ENCODE measurements around the gene SPINK5. TPM values are rescaled to one million over a fixed set of nuclear protein-coding genes. Genes with fewer than 3 reads are reported as not detected.
"Not testable (repeated sequence)": the region's sequence is repeated elsewhere in the genome, so short reads cannot be mapped to it uniquely, and the experiment has no call there.

The SPINK5 gene, protein sequence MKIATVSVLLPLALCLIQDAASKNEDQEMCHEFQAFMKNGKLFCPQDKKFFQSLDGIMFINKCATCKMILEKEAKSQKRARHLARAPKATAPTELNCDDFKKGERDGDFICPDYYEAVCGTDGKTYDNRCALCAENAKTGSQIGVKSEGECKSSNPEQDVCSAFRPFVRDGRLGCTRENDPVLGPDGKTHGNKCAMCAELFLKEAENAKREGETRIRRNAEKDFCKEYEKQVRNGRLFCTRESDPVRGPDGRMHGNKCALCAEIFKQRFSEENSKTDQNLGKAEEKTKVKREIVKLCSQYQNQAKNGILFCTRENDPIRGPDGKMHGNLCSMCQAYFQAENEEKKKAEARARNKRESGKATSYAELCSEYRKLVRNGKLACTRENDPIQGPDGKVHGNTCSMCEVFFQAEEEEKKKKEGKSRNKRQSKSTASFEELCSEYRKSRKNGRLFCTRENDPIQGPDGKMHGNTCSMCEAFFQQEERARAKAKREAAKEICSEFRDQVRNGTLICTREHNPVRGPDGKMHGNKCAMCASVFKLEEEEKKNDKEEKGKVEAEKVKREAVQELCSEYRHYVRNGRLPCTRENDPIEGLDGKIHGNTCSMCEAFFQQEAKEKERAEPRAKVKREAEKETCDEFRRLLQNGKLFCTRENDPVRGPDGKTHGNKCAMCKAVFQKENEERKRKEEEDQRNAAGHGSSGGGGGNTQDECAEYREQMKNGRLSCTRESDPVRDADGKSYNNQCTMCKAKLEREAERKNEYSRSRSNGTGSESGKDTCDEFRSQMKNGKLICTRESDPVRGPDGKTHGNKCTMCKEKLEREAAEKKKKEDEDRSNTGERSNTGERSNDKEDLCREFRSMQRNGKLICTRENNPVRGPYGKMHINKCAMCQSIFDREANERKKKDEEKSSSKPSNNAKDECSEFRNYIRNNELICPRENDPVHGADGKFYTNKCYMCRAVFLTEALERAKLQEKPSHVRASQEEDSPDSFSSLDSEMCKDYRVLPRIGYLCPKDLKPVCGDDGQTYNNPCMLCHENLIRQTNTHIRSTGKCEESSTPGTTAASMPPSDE
- not detected for total RNA-seq

DNA sequence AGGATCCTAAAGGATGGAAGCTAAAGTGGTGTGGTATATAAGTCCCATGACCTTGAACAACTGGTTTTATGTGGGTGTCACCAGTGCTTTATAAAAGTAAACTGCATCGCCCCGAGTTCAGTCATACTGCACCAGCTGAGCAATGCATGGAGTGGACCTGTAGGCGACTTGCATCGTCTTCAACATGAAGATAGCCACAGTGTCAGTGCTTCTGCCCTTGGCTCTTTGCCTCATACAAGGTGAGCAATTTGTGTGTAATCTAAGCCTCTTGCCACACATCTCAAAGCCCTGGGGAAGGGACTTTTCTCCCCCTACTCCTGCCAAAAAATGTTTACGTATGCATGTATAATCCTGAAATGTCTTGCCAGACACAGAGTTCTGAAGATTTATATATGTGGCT, at the start of gene SPINK5:
SPINK5 (plus strand) TSS at position 120 of the 400 bp plus-strand sequence; CDS start at position 185, 65 bp downstream.
- intact Hi-C loops (cut with micrococcal nuclease): no loop called here
- ChIA-PET POLR2A (no interaction called here), CTCF (no interaction called here)
- H3K27ac Mint-ChIP-seq: no peak within 1 kb of the TSS
- no peak for DNase-seq
- H3K27me3 Mint-ChIP-seq: no peaks in the 10 kb centered on the region
- H3K9me3 Mint-ChIP-seq: no peaks in the 10 kb centered on the region
- no peak within 1 kb of the TSS for H3K4me3 Mint-ChIP-seq
- no peaks in the 10 kb centered on the region for H3K36me3 Mint-ChIP-seq
- no peaks in the 10 kb centered on the region for H3K4me1 Mint-ChIP-seq (ENCODE audit: low read depth)

DNA sequence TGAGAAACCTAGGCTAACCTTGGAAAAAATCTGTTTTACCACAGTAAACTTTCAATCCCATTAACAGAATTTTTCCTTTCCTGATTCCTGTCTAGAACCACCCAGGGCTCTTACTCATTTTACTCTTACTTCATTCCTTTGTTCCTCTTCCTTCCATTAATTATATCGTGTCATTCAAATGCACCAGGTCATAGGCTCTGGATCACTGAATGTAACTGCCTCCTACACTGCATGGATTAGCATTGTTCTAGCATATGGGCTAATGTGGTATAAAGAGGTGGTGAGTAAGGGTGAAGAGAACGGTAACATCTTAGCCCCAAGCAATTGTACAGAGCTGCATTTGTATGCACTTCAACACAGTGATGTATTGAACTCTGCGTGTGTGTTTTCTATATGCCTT, 49.5 kb upstream of the SPINK5 start:
- no peak for DNase-seq
- H3K9me3 Mint-ChIP-seq: no peaks in the 10 kb centered on the region
- H3K4me1 Mint-ChIP-seq (ENCODE audit: low read depth): no peaks in the 10 kb centered on the region
- no peaks in the 10 kb centered on the region for H3K27me3 Mint-ChIP-seq
- no peaks in the 10 kb centered on the region for H3K36me3 Mint-ChIP-seq
- no peak overlapping the region for H3K4me3 Mint-ChIP-seq
- no peak overlapping the region for H3K27ac Mint-ChIP-seq
- ChIA-PET POLR2A (no interaction called here), CTCF (no interaction called here)
- intact Hi-C loops (cut with micrococcal nuclease): no loop called here

DNA sequence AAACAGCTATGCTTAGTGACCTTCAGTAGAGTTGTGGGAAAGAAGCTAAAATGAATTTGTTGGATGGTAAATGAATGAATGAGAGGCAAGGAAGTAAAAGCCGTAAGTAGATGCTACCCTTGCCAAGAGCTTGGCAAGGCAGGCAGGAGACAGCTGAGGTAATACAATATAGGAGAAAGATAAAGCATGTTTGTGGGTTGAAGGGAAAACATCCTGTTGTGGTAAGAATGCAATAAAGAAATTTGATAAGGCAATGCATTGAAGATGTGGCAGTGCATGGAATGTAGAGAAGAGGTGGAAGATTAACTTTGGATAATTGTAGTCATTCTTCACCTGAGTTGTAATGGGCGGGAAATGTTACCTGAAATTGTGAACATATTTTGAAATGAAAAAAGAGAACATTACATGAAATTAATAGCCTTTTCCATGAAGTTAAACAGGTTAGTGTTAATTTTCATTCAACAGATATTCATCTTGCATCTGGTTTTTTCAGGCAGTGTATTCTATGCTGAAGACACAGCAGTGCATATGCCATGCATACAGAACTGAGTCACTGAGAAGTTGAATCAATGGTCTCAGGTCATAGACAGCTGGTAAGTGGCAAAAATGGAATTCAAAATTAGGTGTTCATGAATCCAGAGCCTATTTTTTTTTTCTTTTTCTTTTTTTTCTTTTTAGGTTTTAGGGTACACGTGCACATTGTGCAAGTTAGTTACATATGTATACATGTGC, 43.4 kb upstream of the SPINK5 start:
- ChIA-PET POLR2A (no interaction called here), CTCF (no interaction called here)
- Mint-ChIP-seq H3K4me3 (no peak overlapping the region), H3K36me3 (no peaks in the 10 kb centered on the region), H3K27ac (no peak overlapping the region), H3K9me3 (no peaks in the 10 kb centered on the region), H3K27me3 (no peaks in the 10 kb centered on the region), H3K4me1 (ENCODE audit: low read depth) (no peaks in the 10 kb centered on the region)
- DNase-seq: no peak
- intact Hi-C loops (cut with micrococcal nuclease): no loop called here

DNA sequence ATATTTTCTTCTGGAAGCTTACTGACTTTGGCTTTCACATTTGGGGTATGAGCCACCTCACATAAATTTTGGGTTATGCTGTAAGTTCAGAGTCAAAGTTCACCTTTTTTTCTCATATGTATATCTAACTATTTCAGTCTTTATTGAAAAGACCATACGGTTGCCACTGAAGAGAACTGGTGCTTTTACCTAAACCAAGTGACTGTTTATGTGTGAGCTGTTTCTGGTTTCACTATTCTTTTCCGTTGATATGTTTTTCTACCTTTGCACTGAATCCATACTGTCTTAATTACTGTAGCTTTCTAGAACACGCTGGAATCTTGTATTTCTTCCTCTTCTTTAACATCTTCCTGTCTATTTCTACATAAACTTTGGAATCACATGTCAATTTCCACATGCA, 36.3 kb upstream of the SPINK5 start:
- Mint-ChIP-seq H3K27me3 (no peaks in the 10 kb centered on the region), H3K36me3 (no peaks in the 10 kb centered on the region), H3K4me1 (ENCODE audit: low read depth) (no peaks in the 10 kb centered on the region), H3K9me3 (no peaks in the 10 kb centered on the region), H3K27ac (no peak overlapping the region), H3K4me3 (no peak overlapping the region)
- POLR2A ChIA-PET: no interaction called here
- intact Hi-C loops (cut with micrococcal nuclease): no loop called here
- CTCF ChIA-PET: no interaction called here
- no peak for DNase-seq

DNA sequence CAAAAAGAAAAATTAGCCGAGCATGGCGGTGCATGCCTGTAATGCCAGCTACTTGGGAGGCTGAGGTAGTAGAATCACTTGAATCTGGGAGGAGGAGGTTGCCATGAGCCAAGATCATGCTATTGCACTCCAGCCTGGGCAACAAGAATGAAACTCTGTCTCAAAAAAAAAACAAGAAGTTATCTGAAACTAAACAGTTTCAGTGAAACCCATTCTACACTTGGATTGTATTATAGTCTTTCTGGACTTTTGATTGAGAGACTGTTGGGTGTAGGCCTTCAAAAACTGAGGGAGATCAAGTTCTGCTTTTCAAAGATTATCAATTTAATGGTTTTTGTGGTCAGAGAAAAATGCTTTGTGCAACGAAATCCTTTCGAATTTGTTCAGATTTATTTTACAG, 34.6 kb upstream of the SPINK5 start:
- no peaks in the 10 kb centered on the region for H3K36me3 Mint-ChIP-seq
- POLR2A ChIA-PET: no interaction called here

DNA sequence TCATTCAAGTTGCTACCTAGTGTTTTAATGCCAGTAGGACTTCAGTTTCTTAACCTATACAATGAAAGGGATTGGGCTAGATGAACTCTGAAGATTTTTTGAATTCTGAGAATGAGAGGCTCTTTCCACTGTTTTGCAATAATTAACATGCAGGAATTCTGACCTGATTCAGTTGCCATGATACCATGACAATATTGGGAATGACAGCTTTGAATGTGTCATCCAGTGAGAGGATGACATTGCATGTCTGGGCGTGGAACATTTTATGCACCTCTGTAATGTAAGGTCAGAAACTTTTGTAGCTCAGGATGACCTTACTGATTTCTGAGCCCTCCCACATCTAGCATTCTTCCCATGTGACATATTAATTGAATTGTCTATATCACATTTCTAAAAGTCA, 30.6 kb upstream of the SPINK5 start:
- Mint-ChIP-seq H3K4me1 (ENCODE audit: low read depth) (no peaks in the 10 kb centered on the region), H3K36me3 (no peaks in the 10 kb centered on the region), H3K9me3 (no peaks in the 10 kb centered on the region), H3K27me3 (no peaks in the 10 kb centered on the region), H3K27ac (no peak overlapping the region), H3K4me3 (no peak overlapping the region)
- no peak for DNase-seq
- POLR2A ChIA-PET: no interaction called here
- CTCF ChIA-PET: interaction anchor here (0.5 kb wide), 1 partner anchor 507 kb away, joined by 4 read pairs; no protein-coding TSS in a partner anchor
- intact Hi-C loops (cut with micrococcal nuclease): no loop called here

More for the DNA sequence above, 34.6 kb upstream of the SPINK5 start:
- intact Hi-C loops (cut with micrococcal nuclease): no loop called here
- Mint-ChIP-seq H3K4me1 (ENCODE audit: low read depth) (no peaks in the 10 kb centered on the region), H3K9me3 (no peaks in the 10 kb centered on the region), H3K4me3 (no peak overlapping the region), H3K27ac (no peak overlapping the region), H3K27me3 (no peaks in the 10 kb centered on the region)
- CTCF ChIA-PET: no interaction called here
- DNase-seq: no peak

DNA sequence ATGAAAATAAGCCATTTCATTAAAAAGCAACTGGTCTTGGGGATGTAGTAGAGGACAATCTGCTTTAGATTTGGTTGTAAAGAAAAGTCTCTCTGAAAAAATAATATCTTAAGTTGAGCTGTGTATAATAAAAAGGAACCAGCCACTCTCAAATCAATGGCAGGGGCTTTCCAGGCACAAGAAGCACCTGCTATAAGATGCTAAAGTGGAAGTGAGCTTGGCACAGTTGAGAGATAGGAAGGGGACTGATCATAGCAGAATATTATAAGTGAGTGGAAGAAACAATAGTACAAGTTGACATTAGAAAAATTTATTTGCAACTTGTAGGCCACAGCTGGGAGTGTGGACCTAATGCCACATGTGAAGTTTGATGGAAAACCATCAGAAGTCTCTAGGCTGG, 28.1 kb upstream of the SPINK5 start:
- no peak for DNase-seq
- ChIA-PET CTCF (interaction anchor here (0.9 kb wide), 1 partner anchor 759 kb away, joined by 3 read pairs; no protein-coding TSS in a partner anchor), POLR2A (no interaction called here)
- Mint-ChIP-seq H3K27ac (no peak overlapping the region), H3K36me3 (no peaks in the 10 kb centered on the region), H3K27me3 (no peaks in the 10 kb centered on the region), H3K9me3 (no peaks in the 10 kb centered on the region), H3K4me3 (no peak overlapping the region), H3K4me1 (ENCODE audit: low read depth) (no peaks in the 10 kb centered on the region)
- intact Hi-C loops (cut with micrococcal nuclease): no loop called here

DNA sequence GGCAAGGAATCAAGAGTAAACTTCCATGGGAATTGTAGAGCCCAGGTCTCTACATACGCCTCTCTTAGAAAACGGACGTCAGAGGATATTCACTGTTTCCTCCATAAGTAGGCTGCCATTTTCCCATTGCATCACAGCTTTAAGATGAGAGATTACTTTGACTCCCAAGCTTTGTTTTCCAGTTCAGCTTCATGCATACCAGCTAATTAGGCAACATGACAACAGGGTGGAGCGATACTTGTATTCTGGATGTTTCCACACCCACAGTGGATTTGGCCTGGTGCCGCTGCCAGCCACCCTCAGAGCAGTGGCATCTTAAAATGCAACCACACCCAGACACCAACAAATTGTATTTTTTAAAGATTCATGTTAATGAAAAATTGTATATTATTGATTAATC, 20.9 kb upstream of the SPINK5 start:
- no peaks in the 10 kb centered on the region for H3K36me3 Mint-ChIP-seq
- H3K27me3 Mint-ChIP-seq: no peaks in the 10 kb centered on the region
- H3K4me1 Mint-ChIP-seq (ENCODE audit: low read depth): no peaks in the 10 kb centered on the region
- intact Hi-C loops (cut with micrococcal nuclease): no loop called here
- no peak overlapping the region for H3K4me3 Mint-ChIP-seq
- no peak overlapping the region for H3K27ac Mint-ChIP-seq
- peaks cover 9% of the 10 kb centered on the region for H3K9me3 Mint-ChIP-seq
- ChIA-PET POLR2A (no interaction called here), CTCF (no interaction called here)
- no peak for DNase-seq

DNA sequence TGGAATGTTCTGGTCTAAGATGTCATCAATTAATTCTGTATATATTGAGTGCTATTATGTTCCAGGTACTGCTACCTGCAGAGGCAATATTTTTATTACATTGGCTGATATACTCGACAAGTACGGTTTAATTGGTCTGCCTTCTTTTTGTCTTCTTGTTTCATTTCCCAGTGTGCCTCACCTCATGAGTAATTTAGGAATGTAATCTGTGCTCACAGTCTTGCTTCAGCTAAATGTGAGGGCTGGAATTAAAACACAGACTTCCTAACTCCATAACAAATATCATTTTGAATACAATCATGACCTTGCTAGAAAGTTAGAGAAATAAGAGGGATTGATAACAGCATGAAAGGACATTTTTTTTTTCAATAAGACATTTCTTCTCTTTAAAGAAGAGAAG, 20.1 kb upstream of the SPINK5 start:
- Mint-ChIP-seq H3K27me3 (no peaks in the 10 kb centered on the region), H3K4me1 (ENCODE audit: low read depth) (no peaks in the 10 kb centered on the region), H3K9me3 (peaks cover 12% of the 10 kb centered on the region), H3K27ac (no peak overlapping the region), H3K4me3 (no peak overlapping the region), H3K36me3 (no peaks in the 10 kb centered on the region)
- no peak for DNase-seq
- ChIA-PET POLR2A (no interaction called here), CTCF (no interaction called here)
- intact Hi-C loops (cut with micrococcal nuclease): no loop called here

DNA sequence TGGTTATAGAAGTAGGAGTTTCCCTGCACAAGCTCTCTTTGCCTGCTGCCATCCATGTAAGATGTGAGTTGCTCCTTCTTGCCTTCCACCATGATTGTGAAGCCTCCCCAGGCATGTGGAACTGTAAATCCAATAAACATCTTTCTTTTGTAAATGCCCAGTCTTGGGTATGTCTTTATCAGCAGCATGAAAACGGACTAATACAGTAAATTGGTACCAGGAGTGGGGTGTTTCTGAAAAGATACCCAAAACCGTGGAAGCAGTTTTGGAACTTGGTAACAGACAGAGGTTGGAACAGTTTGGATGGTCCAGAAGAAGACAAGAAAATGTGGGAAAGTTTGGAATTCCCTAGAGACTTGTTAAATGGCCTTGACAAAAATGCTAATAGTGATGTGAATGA, 8.6 kb upstream of the SPINK5 start:
- peaks cover 47% of the 10 kb centered on the region for H3K9me3 Mint-ChIP-seq
- H3K27me3 Mint-ChIP-seq; intact Hi-C loops (cut with micrococcal nuclease); DNase-seq; H3K4me3 Mint-ChIP-seq; H3K4me1 Mint-ChIP-seq (ENCODE audit: low read depth); H3K27ac Mint-ChIP-seq; POLR2A ChIA-PET; CTCF ChIA-PET; H3K36me3 Mint-ChIP-seq: not testable (repeated sequence)

DNA sequence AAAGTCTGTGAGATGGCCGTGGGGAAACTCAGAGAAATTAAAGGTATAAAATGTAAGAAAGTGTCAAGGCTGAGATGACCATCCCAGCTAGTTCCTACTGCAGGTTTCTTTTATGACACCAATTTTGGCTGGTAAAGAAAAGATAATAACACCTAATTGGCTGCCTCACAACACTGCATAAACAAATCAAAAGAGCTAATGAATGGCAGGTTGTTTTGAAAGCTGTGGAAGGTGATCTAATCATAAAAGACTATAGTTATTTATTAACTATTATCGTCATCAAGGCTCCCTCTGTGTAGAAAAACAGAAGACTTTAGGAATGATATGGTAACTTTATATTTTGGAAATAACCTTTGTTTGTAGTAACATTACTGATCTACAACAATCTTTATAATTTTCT, 3.5 kb upstream of the SPINK5 start:
- H3K27me3 Mint-ChIP-seq: no peaks in the 10 kb centered on the region
- H3K4me1 Mint-ChIP-seq (ENCODE audit: low read depth): no peaks in the 10 kb centered on the region
- ChIA-PET POLR2A (no interaction called here), CTCF (no interaction called here)
- H3K9me3 Mint-ChIP-seq: peaks cover 20% of the 10 kb centered on the region
- H3K27ac Mint-ChIP-seq: no peak overlapping the region
- H3K36me3 Mint-ChIP-seq: peaks cover 1% of the 10 kb centered on the region
- DNase-seq: no peak
- no peak overlapping the region for H3K4me3 Mint-ChIP-seq
- intact Hi-C loops (cut with micrococcal nuclease): no loop called here

DNA sequence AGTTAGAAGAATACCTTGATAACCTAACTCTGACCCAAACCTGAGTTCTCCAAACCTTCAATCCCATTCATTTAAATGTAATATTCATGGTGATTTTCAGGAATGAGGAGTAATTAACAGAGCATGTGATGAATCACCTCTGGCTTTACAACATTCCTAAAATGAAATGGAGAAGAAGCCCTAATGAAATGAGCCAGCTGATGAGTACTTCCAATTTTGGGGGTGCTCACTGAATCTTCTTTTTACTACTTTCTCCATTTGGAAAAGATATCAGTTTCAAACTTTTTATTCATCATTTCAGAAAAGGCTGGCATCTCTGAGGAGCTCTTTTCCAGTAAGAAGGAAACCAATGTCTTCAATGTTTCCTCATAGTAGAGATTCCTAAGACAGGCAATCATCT, 2.9 kb upstream of the SPINK5 start:
- no peak overlapping the region for H3K27ac Mint-ChIP-seq
- POLR2A ChIA-PET: no interaction called here
- H3K4me3 Mint-ChIP-seq: no peak overlapping the region
- H3K4me1 Mint-ChIP-seq (ENCODE audit: low read depth): no peaks in the 10 kb centered on the region
- CTCF ChIA-PET: no interaction called here
- intact Hi-C loops (cut with micrococcal nuclease): no loop called here
- H3K36me3 Mint-ChIP-seq: no peaks in the 10 kb centered on the region
- H3K9me3 Mint-ChIP-seq: peaks cover 14% of the 10 kb centered on the region
- H3K27me3 Mint-ChIP-seq: no peaks in the 10 kb centered on the region
- no peak for DNase-seq
